GM12878 (cell line): ENCODE measurements around the gene NUDT7. TPM values are rescaled to one million over a fixed set of nuclear protein-coding genes. Genes with fewer than 3 reads are reported as not detected.

Experiments
- CHD2 ChIP-seq: IDR thresholded peaks from 2 replicates; pipeline ENCODE4 v1.6.1; 2011; ENCODE audit warnings: low read depth, low read length, improper control_type of control experiment, borderline replicate concordance
- IRF4 ChIP-seq: IDR thresholded peaks from 2 replicates; pipeline ENCODE4 v1.6.1; 2011; ENCODE audit warnings: low read depth, low read length
- NFYA ChIP-seq: IDR thresholded peaks from 2 replicates; pipeline ENCODE4 v1.6.1; 2011; ENCODE audit warnings: low read depth, mild to moderate bottlenecking, low read length, improper control_type of control experiment, borderline replicate concordance
- PAX5 ChIP-seq: IDR thresholded peaks from 2 replicates; pipeline ENCODE4 v1.6.1; 2011; ENCODE audit warnings: low read depth, low read length, borderline replicate concordance
- PAX8 ChIP-seq: fragments of 450-650 bp; IDR thresholded peaks from 2 replicates; pipeline ENCODE4 v1.6.1; 2017; ENCODE audit warnings: mild to moderate bottlenecking, moderate library complexity
- RFX5 ChIP-seq: IDR thresholded peaks from 2 replicates; pipeline ENCODE4 v1.6.1; 2011; ENCODE audit warnings: low read depth, low read length, improper control_type of control experiment
- SP1 ChIP-seq: IDR thresholded peaks from one replicate; pipeline ENCODE4 v1.6.1; 2011; ENCODE audit warnings: low read depth, low read length
- SREBF2 ChIP-seq: IDR thresholded peaks from 2 replicates; pipeline ENCODE4 v1.6.1; 2012; ENCODE audit warnings: mild to moderate bottlenecking, low read length
- TAF1 ChIP-seq: IDR thresholded peaks from 2 replicates; pipeline ENCODE4 v1.6.1; 2011; ENCODE audit warnings: mild to moderate bottlenecking, low read depth, low read length, borderline replicate concordance
- ZSCAN29 ChIP-seq: fragments of 450-650 bp; IDR thresholded peaks from 2 replicates; pipeline ENCODE4 v1.6.1; 2017; ENCODE audit warnings: mild to moderate bottlenecking, moderate library complexity
- polyA plus RNA-seq, 11 experiments: library from polyadenylated mRNA; depleted of rRNA in 4 of 11; unstranded in 6 of 11; stranded (reverse) in 5 of 11; fragments of >200 nt; fragmentation: Nextera tagmentation in 4 of 11; fragmentation: Illumina TruSeq in 1 of 11; extraction: Ambion mirVana in 4 of 11; extraction: Trizol in 1 of 11; gene quantifications; 1 replicate in 1 of 11; 2 replicates in 10 of 11; pipeline versions ENCODE4 v1.2.1 to v1.2.3, GENCODE V29; 2011 to 2016; ENCODE audit warnings: inconsistent platforms in 2 of 11, missing spikeins in 2 of 11, low read depth in 1 of 11
- total RNA-seq, 4 experiments: library from RNA; depleted of rRNA in 3 of 4; stranded (reverse); fragments of >200 nt in 3 of 4; fragmentation: Illumina TruSeq in 1 of 4; extraction: Trizol in 1 of 4; gene quantifications; 2 replicates each; pipeline versions ENCODE4 v1.2.1 to v1.2.3, GENCODE V29; 2013 to 2021
- TF ChIP-seq, protein P1 (sequence below): fragments of 450-650 bp; conservative IDR thresholded peaks from 2 replicates; pipeline ENCODE4 v1.6.1; 2017; ENCODE audit warnings: mild to moderate bottlenecking, moderate library complexity
- TF ChIP-seq, protein P2 (sequence below): fragments of 450-650 bp; IDR thresholded peaks from 2 replicates; pipeline ENCODE4 v1.6.1; 2016; ENCODE audit warnings: mild to moderate bottlenecking, moderate library complexity, borderline replicate concordance
- TF ChIP-seq, protein P3 (sequence below): IDR thresholded peaks from 2 replicates; pipeline ENCODE4 v1.6.1; 2012; ENCODE audit warnings: improper control_type of control experiment, low read depth, low read length; ENCODE audit not compliant: insufficient replicate concordance
- TF ChIP-seq, protein P4 (sequence below): fragments of 450-650 bp; formaldehyde crosslinking; IDR thresholded peaks from 2 replicates; pipeline ENCODE4 v1.4.0; 2022; ENCODE audit warnings: mild to moderate bottlenecking, moderate library complexity

Gene NUDT7
- total and polyA plus RNA-seq, 10 of the 15 experiments (the other 5 are each of a cell fraction or from before 2014, with no cell fraction given), result 2.8 to 14.3 (median 5.2) TPM

DNA sequence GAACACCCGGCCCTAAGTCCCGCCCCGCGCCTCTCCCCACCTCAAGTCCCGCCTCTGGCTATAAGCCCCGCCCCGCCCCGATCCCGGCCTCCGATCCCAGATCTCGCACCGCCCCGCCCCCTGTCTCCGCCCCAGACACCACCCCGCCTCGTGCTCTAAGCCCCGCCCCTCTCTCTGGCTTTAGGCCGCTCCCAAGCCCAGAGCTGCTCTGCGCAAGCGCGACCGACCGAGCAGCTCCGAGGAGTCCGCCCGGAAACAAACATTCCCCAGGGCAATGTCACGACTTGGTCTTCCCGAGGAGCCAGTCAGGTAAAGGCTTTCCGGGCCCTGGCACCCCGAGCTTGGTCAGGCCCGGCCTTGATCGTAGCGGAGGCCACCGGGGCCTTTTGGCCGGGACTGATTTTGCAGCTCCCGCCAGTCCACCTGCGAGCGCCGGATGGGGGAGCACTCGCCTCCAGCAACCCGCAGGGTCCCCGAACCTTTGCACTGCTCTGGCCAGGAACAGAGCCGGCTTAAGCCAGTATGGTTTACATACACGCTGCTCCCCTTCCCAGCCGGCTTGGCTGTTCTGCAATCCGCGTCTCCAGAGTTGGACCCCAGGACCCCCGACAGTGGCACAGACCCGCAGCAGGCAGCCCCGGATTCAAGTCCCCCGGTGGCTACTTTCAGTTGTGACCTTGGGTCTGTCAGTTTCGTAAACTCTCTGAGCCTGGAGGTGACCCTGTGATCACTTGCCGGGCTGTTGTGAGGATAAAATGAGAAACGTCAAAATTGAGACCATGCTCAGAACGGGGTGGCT, at the start of gene NUDT7 (continued):
- TF ChIP-seq TAF1 (0 out of 2 replicates have a peak, but pooled peaks have one; percentile 27), SP1 (no peak), IRF4 (no peak), PAX8 (no peak), NFYA (no peak), PAX5 (peak; percentile 17; the same call in 1 of the 2 replicates), SREBF2 (no peak), ZSCAN29 (no peak), RFX5 (no peak), CHD2 (0 out of 2 replicates have a peak, but pooled peaks have one; percentile 19)
- TF ChIP-seq, protein P1, sequence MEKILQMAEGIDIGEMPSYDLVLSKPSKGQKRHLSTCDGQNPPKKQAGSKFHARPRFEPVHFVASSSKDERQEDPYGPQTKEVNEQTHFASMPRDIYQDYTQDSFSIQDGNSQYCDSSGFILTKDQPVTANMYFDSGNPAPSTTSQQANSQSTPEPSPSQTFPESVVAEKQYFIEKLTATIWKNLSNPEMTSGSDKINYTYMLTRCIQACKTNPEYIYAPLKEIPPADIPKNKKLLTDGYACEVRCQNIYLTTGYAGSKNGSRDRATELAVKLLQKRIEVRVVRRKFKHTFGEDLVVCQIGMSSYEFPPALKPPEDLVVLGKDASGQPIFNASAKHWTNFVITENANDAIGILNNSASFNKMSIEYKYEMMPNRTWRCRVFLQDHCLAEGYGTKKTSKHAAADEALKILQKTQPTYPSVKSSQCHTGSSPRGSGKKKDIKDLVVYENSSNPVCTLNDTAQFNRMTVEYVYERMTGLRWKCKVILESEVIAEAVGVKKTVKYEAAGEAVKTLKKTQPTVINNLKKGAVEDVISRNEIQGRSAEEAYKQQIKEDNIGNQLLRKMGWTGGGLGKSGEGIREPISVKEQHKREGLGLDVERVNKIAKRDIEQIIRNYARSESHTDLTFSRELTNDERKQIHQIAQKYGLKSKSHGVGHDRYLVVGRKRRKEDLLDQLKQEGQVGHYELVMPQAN, result 0 out of 2 replicates have a peak, but pooled peaks have one; percentile 30
- TF ChIP-seq, protein P2, sequence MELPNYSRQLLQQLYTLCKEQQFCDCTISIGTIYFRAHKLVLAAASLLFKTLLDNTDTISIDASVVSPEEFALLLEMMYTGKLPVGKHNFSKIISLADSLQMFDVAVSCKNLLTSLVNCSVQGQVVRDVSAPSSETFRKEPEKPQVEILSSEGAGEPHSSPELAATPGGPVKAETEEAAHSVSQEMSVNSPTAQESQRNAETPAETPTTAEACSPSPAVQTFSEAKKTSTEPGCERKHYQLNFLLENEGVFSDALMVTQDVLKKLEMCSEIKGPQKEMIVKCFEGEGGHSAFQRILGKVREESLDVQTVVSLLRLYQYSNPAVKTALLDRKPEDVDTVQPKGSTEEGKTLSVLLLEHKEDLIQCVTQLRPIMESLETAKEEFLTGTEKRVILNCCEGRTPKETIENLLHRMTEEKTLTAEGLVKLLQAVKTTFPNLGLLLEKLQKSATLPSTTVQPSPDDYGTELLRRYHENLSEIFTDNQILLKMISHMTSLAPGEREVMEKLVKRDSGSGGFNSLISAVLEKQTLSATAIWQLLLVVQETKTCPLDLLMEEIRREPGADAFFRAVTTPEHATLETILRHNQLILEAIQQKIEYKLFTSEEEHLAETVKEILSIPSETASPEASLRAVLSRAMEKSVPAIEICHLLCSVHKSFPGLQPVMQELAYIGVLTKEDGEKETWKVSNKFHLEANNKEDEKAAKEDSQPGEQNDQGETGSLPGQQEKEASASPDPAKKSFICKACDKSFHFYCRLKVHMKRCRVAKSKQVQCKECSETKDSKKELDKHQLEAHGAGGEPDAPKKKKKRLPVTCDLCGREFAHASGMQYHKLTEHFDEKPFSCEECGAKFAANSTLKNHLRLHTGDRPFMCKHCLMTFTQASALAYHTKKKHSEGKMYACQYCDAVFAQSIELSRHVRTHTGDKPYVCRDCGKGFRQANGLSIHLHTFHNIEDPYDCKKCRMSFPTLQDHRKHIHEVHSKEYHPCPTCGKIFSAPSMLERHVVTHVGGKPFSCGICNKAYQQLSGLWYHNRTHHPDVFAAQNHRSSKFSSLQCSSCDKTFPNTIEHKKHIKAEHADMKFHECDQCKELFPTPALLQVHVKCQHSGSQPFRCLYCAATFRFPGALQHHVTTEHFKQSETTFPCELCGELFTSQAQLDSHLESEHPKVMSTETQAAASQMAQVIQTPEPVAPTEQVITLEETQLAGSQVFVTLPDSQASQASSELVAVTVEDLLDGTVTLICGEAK, result no peak
- TF ChIP-seq, protein P3, sequence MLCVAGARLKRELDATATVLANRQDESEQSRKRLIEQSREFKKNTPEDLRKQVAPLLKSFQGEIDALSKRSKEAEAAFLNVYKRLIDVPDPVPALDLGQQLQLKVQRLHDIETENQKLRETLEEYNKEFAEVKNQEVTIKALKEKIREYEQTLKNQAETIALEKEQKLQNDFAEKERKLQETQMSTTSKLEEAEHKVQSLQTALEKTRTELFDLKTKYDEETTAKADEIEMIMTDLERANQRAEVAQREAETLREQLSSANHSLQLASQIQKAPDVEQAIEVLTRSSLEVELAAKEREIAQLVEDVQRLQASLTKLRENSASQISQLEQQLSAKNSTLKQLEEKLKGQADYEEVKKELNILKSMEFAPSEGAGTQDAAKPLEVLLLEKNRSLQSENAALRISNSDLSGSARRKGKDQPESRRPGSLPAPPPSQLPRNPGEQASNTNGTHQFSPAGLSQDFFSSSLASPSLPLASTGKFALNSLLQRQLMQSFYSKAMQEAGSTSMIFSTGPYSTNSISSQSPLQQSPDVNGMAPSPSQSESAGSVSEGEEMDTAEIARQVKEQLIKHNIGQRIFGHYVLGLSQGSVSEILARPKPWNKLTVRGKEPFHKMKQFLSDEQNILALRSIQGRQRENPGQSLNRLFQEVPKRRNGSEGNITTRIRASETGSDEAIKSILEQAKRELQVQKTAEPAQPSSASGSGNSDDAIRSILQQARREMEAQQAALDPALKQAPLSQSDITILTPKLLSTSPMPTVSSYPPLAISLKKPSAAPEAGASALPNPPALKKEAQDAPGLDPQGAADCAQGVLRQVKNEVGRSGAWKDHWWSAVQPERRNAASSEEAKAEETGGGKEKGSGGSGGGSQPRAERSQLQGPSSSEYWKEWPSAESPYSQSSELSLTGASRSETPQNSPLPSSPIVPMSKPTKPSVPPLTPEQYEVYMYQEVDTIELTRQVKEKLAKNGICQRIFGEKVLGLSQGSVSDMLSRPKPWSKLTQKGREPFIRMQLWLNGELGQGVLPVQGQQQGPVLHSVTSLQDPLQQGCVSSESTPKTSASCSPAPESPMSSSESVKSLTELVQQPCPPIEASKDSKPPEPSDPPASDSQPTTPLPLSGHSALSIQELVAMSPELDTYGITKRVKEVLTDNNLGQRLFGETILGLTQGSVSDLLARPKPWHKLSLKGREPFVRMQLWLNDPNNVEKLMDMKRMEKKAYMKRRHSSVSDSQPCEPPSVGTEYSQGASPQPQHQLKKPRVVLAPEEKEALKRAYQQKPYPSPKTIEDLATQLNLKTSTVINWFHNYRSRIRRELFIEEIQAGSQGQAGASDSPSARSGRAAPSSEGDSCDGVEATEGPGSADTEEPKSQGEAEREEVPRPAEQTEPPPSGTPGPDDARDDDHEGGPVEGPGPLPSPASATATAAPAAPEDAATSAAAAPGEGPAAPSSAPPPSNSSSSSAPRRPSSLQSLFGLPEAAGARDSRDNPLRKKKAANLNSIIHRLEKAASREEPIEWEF, result no peak
- TF ChIP-seq, protein P4, sequence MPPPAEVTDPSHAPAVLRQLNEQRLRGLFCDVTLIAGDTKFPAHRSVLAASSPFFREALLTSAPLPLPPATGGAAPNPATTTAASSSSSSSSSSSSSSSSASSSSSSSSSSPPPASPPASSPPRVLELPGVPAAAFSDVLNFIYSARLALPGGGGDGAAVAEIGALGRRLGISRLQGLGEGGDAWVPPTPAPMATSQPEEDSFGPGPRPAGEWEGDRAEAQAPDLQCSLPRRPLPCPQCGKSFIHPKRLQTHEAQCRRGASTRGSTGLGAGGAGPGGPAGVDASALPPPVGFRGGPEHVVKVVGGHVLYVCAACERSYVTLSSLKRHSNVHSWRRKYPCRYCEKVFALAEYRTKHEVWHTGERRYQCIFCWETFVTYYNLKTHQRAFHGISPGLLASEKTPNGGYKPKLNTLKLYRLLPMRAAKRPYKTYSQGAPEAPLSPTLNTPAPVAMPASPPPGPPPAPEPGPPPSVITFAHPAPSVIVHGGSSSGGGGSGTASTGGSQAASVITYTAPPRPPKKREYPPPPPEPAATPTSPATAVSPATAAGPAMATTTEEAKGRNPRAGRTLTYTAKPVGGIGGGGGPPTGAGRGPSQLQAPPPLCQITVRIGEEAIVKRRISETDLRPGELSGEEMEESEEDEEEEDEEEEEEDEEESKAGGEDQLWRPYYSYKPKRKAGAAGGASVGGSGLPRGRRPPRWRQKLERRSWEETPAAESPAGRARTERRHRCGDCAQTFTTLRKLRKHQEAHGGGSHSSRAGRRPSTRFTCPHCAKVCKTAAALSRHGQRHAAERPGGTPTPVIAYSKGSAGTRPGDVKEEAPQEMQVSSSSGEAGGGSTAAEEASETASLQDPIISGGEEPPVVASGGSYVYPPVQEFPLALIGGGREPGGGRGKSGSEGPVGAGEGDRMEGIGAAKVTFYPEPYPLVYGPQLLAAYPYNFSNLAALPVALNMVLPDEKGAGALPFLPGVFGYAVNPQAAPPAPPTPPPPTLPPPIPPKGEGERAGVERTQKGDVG (CRISPR knock-in tag), result no peak
